ENCODE measurements around the gene FAM135A.
A peak's percentile ranks its signal among the peaks of the same experiment; 100 is the strongest.
"Not testable (repeated sequence)": the region's sequence is repeated elsewhere in the genome, so short reads cannot be mapped to it uniquely, and the experiment has no call there.

Gene FAM135A

GRCh38 chr6:70549327-70549726 lies 136.0 kb downstream of the FAM135A start:
- no peak for DNase-seq

- DNase-seq = no peak
Observed at GRCh38 chr6:70551566-70551965, 138.3 kb downstream of the FAM135A start.

- not testable (repeated sequence) for DNase-seq
Observed at GRCh38 chr6:70552286-70552940, 139.1 kb downstream of the FAM135A start.

- DNase-seq = no peak
Observed at GRCh38 chr6:70552974-70553373, 139.7 kb downstream of the FAM135A start.

- no peak for DNase-seq
Observed at GRCh38 chr6:70557998-70558397, 144.7 kb downstream of the FAM135A start.

- DNase-seq = not testable (repeated sequence)
Observed at GRCh38 chr6:70562401-70562800, 149.1 kb downstream of the FAM135A start.

GRCh38 chr6:70563530-70563929 lies 150.2 kb downstream of the FAM135A start:
- DNase-seq = peak; percentile 10

- peak; percentile 96 for DNase-seq
Observed at GRCh38 chr6:70566751-70567382, 153.6 kb downstream of the FAM135A start, which contains the start of gene SDHAF4. SDHAF4 (plus strand) TSS chr6:70566930; CDS start chr6:70566941, 11 bp downstream.

- no peak for DNase-seq
Observed at GRCh38 chr6:70574643-70575042, 161.3 kb downstream of the FAM135A start.

- no peak for DNase-seq
Observed at GRCh38 chr6:70575899-70576495, 162.7 kb downstream of the FAM135A start.

GRCh38 chr6:70586114-70586513 lies 172.8 kb downstream of the FAM135A start:
- DNase-seq = no peak

- DNase-seq = no peak
Observed at GRCh38 chr6:70590400-70590799, 177.1 kb downstream of the FAM135A start.

- no peak for DNase-seq
Observed at GRCh38 chr6:70592391-70593117, 179.2 kb downstream of the FAM135A start.

GRCh38 chr6:70593118-70593486 lies 179.8 kb downstream of the FAM135A start:
- no peak for DNase-seq

GRCh38 chr6:70599187-70599586 lies 185.9 kb downstream of the FAM135A start:
- no peak for DNase-seq

GRCh38 chr6:70601014-70601413 lies 187.7 kb downstream of the FAM135A start:
- no peak for DNase-seq

GRCh38 chr6:70604254-70604653 lies 190.9 kb downstream of the FAM135A start:
- DNase-seq = no peak

- DNase-seq = not testable (repeated sequence)
Observed at GRCh38 chr6:70607371-70607770, 194.1 kb downstream of the FAM135A start.

- DNase-seq = not testable (repeated sequence)
Observed at GRCh38 chr6:70609181-70609580, 195.9 kb downstream of the FAM135A start.

Measured in retina (tissue), 1 donor.